Measurements from ENCODE around the gene RPS21. TPM values are rescaled to one million over a fixed set of nuclear protein-coding genes. Genes with fewer than 3 reads are reported as not detected.

The RPS21 gene
- polyA plus RNA-seq, 1 donor: 1,316 TPM

GRCh38 chr20:62354031-62354808 is 32.7 kb upstream of the RPS21 start:
- no peak for DNase-seq (ENCODE audit: low read depth)

GRCh38 chr20:62354811-62355341 is 32.0 kb upstream of the RPS21 start:
- no peak for DNase-seq (ENCODE audit: low read depth)

GRCh38 chr20:62355516-62355877 is 31.4 kb upstream of the RPS21 start:
- DNase-seq (ENCODE audit: low read depth): no peak

GRCh38 chr20:62355878-62356588 is 30.9 kb upstream of the RPS21 start:
- DNase-seq (ENCODE audit: low read depth): no peak

GRCh38 chr20:62356589-62357186 is 30.2 kb upstream of the RPS21 start:
- DNase-seq (ENCODE audit: low read depth): no peak

GRCh38 chr20:62357187-62357667 is 29.7 kb upstream of the RPS21 start:
- DNase-seq (ENCODE audit: low read depth): no peak

- DNase-seq (ENCODE audit: low read depth): no peak
Measured at GRCh38 chr20:62357681-62358080, 29.2 kb upstream of the RPS21 start.

- DNase-seq (ENCODE audit: low read depth): no peak
Measured at GRCh38 chr20:62358171-62359042, 28.5 kb upstream of the RPS21 start.

GRCh38 chr20:62359043-62359490 is 27.8 kb upstream of the RPS21 start:
- DNase-seq (ENCODE audit: low read depth): no peak

- DNase-seq (ENCODE audit: low read depth): no peak
Measured at GRCh38 chr20:62359491-62360121, 27.3 kb upstream of the RPS21 start.

- no peak for DNase-seq (ENCODE audit: low read depth)
Measured at GRCh38 chr20:62360854-62361798, 25.8 kb upstream of the RPS21 start.

GRCh38 chr20:62361799-62362589 is 24.9 kb upstream of the RPS21 start:
- DNase-seq (ENCODE audit: low read depth): no peak

- no peak for DNase-seq (ENCODE audit: low read depth)
Measured at GRCh38 chr20:62362590-62362940, 24.3 kb upstream of the RPS21 start.

- no peak for DNase-seq (ENCODE audit: low read depth)
Measured at GRCh38 chr20:62362991-62363919, 23.6 kb upstream of the RPS21 start.

- no peak for DNase-seq (ENCODE audit: low read depth)
Measured at GRCh38 chr20:62363920-62364851, 22.7 kb upstream of the RPS21 start.

GRCh38 chr20:62364911-62365736 is 21.8 kb upstream of the RPS21 start:
- no peak for DNase-seq (ENCODE audit: low read depth)

All from forelimb muscle (tissue), 1 donor.